Muscle of arm (tissue), 12 donors: ENCODE data around the gene HOXA5. TPM values are rescaled to one million over a fixed set of nuclear protein-coding genes. Genes with fewer than 3 reads are reported as not detected.
A peak's percentile ranks its signal among the peaks of the same experiment; 100 is the strongest.

Source experiments
- DNase-seq: peaks from one replicate; pipeline ENCODE4 v3.0.0-alpha.2; 2013
- polyA plus RNA-seq, 12 donors: library from polyadenylated mRNA; unstranded; fragments of 120-200 nt; gene quantifications; one replicate each; pipeline ENCODE4 v1.2.1, GENCODE V29; 2013; ENCODE audit not compliant: insufficient read length in 12 of 12

HOXA5 gene
- polyA plus RNA-seq, 12 donors, result 11.3 to 35.3 (median 17.6) TPM; not detected in 1

DNA sequence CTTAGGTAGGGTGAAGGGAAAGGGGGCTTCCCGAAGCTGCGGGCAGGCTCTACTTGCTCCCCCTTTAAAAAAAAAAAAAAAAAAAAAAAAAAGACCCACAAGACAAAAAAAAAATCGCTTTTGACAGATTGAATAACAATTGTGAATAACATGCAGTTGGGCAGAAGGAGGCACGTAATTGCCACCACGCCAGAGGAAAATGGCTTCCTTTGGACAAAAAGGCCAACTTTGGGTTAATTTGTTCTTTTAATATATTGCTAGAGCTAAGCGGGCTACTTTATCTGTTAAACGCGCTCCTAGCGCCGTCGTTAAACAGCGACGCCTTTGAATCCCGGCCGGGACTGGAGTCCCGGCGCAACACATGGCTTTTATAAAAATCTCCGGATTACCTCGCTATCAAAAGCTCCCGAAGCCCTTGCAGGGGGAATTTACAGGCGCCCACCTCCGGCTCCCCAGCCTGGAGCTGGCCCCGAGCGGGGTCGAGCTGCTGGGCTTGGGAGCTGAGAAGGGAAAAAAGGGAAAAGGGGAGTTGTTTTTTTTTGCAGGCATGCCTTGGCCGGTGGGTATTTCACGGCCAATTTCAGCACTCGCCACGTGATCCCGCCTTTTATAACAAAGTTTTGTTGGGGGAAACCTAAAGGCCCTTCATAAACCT is 40.3 kb upstream of the HOXA5 start:
- no peak for DNase-seq

DNA sequence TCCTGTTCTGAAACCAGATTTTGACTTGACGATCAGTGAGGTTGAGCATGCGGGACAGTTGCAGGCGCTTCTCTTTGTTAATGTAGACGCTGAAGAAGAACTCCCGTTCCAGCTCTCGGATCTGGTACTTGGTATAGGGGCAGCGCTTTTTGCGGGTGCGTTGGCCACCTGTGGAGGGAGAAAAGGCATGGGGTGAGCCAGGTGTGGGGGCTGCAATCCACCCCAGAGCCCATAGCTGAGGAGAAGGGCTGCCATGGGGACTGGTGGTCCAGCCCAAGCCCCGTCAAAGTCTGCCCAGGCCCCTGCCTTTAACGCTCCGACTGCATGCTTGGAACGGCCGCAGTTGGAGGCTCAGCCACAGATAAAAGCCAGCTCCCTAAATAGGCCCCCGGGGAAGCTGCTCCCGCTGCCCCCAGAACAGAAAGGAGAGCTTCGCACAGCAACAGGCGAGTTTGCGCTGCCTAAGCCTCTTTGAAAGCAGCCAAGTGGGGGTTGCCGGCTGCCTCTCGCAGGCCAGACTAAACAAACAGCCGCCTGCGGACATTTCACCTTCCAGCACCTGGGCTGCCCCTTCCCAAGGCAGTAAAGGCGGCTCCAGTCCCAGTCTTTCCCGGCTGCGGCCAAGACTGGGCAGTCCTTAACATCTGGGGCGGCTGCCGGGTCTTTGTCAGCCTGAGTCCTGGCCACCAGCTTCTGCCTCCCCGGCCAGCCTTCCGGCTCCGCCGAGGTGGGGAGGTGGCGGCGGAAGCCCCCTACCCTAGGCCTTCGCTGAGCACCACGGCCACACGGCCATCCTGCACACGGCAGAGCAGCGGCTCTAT is 39.6 kb upstream of the HOXA5 start:
- DNase-seq, result no peak

DNA sequence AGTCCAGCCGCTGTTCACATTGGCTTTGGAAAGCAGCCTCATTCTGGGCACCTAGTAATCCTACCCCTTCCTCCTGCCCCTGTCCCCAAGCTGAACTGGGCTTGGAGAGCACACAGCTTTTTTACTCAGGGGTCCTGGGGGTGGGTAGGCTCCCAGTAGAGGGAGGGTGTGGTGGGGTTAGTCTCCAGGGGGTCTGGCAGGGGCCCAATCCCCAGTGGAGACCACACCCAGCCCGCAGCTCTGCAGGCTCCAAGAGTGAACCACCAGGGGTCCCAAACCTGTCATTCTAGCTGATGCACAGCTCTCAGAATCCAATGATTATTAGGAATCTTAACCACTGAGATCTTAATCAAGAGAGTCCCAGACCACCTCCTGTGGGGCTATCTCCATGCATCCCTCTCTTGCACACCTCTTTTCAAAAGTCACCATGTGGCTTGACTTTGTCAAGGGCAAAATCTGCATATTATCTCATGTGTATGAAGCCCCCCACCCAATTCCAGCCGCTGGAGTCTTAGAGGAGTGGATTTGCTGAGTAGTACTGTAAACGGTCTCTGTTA is 38.9 kb upstream of the HOXA5 start:
- no peak for DNase-seq

DNA sequence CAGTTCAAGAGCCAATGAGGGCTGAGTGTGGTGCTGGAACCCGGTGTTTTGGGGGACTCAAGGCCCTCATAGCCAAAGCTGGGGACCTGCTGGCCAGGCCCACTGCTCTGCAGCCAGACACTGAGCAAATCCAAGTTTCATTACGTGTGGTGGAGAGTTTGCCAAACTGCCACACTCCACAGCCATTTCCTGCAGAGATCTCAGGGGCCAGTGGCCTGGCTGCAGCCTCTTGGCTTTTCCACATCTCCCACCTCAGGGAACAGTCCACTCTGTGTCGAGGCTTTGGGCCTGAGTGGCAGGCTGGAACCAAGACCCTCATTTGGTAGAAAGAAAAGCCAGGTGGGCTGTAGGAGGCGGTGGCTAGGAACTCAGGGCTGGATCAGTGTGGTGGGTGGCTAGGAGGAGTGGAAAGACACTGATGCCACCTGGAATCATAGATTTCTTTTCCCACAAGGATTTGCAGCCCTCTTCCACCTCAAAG is 38.4 kb upstream of the HOXA5 start:
- no peak for DNase-seq

DNA sequence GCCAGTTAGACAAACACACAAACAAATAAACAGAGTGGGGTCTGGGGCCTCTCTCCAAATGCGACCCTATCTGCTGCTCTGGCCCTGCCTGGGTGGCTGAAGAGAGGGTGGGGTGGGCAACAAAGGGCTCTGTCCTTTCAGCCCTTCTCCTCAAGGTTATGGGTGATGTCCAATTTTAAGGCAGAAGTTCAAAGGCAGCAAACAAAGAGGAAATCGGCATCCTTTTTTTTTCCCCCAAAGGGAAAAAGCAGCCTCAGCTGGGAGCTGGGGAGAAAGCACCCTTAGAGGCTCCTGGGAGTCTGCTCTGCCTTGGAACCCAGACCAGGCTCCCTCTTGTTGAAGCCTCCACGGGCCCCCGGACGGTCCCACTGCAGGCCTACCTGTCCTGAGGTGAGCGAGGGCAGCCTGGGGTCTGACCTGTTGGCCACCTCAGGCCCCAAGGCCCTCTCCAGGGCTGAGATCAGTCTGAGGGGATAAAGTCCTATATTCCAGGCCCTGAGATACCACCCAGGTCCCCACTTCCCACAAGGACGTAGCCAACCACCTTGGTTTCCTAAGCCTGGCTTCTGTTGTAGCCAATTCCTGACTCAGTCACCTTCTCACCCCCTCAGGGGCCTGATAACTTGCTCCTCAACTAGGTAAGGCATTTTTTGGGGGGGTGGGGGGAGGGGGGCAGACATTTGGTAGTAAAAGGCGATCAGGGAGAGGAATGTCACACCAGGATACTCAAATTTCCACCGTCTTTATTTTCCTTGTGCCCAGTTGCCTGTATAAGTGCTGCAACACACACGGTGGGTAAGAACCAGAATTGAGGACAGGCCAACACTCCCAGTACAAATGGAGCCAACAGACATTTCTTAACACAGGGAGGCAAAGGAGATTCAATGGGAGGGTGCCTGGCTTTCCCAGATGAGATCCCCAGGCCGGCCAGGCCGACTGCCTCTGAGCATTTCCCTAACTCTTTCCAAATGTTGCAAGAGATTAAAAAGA is 37.2 kb upstream of the HOXA5 start:
- no peak for DNase-seq

DNA sequence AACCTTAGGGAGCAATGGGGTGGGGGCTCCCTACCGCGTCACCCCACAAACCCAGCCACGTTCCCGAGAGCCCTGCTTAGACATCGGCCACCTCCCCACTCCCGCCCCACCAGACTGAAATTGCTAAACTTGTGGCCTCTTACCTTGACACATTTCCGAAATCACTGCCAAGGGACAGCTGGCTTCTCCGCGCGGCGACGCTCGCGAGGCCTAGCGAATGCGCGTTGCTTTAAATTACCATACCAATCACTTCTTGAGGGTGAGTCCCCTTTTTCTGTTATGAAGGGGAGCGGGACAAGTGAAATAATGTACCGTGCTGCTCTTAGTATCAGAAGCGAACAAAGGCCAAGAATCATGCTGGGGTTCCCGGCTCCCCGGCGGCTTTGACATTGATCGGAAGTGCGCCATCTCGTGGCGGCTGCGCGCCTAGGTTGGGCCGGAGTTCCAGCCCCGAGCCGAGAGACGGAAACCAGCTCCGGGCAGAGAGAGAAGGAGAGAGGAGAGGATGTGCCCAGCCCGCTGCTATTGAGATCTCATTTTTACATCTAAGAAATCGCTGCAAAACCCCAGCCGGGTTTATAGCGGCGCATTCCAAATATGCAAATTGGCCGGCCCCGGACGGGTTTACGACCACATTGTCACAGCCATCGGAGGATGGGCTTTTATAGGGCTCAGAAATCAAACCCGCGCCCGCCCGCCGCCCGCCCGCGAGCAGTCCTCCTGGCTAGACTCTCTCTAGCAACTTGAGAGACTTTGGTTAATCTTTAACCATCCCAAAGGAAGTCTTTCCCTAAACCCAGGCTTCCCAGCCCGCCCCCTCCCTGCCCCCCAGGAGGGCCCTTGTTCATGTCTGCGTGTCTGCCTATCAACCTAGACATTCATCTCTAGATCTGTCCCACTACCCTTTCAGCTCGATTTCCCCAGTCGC is 36.3 kb upstream of the HOXA5 start:
- DNase-seq, result peak; percentile 92

DNA sequence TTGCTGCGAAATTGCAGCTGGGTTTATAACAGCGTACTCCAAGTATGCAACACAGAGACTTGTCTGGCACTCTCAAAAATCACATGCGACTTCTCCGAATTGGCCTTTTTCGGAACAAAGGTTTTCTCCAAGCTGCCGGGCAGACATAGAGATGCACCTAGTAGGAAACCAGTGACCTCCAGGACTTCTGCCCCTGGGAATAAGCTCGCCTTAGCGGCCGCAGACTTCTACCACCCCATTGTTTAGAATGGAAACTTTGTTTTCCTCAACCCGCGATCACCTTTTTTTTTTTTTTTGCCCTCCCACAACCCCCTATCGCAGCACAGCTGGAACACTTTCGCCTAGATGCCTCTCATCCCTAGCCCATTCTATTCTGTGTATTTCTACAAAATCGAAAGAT is 35.5 kb upstream of the HOXA5 start:
- no peak for DNase-seq

DNA sequence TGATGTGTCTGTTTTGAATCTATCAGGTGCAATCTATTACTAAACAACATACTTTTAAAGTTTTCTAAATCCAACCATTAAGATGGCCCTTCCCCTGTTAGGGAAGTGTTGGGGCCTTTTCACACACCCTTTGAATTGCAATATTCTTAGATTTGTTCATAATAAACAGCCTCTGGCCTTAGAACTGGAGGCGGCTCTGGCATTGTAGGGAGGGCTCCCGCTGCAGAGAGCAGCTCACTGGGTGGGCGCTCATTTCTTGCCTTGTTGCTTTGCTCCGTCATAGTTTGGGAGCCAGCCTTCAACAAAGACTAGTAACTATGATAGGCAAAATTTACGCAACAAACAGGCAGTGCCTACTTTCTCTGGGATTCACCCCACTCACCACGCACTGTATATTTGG is 34.9 kb upstream of the HOXA5 start:
- DNase-seq, result no peak

DNA sequence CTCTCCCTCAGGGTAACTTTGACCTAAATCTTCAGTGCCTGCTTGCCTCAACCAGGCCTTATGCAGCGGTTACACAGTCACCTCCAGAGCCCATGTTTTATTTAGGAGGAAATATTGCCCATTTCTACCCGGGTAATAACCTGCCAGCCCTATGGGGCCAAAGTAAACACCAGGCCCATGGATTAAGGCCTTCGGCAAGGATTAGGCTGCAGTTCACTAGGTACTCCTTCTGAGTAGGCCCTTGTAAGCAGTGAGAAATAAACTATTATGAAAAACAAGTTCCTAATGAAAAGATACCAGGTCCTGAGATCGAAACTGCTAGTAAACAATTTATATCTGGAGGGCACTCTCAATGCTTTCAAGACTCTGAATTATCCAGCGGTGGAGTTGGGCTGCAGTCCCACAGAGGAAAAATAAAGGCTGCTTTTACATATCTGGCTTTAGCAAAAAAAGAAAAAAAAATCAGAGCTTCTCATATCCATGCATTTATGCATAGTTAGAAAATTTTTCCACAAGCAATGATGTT is 34.4 kb upstream of the HOXA5 start:
- DNase-seq, result no peak

DNA sequence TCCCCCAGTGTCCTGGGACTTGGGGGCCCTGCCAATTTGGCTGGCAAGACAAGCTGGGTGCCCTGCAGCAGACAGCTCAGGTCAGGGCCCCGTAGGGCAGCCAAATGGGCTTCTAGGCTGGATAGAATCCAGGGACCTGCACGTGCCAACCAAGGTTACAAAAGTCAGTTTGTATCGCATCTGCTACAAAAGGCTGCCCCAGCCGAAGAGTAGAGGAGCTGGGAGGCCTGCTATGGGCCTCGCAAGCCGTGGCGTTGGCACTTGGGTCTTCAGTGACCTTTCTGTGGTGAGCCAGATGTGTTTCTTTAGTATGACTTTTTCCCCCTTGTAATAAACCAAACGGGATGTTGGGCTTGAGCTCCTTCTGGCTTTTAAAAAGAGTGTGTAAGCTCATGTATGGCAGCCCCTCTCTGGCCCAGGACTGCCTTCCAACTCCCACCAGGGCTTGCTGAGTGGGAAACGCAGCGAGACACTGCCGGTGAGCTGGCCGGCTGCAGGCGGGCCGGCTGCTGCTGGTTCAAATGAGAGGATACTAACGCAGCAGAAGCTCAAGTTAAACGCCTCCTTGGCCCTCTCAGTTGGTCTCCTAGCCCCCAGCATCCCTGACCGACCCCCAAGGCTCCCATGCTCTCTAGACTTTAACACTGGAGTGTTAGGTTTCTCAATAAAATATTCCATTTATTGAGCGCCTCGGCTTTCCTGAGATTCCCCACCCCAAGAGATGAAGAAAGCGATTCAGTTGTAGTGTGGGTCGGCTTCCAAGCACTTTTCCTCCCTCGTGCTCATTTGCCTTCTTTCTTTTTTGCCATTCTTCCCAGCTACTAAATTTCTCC is 33.7 kb upstream of the HOXA5 start:
- no peak for DNase-seq

DNA sequence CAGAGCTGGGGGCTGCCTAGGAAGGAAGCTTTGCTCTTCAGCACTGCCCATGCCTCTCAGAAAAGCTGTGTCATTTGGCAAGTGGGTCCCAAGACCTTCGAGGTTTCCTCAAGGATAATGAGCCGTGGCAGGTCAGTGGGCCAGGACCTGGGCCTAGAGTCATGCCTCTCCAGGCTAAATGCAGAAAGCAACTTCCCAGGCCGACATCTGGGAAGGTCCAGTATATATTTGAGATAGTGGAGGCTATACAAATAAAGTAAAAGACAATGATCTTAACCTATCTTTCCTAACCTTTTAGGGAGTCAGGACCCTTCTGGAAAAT is 33.0 kb upstream of the HOXA5 start:
- DNase-seq, result no peak

DNA sequence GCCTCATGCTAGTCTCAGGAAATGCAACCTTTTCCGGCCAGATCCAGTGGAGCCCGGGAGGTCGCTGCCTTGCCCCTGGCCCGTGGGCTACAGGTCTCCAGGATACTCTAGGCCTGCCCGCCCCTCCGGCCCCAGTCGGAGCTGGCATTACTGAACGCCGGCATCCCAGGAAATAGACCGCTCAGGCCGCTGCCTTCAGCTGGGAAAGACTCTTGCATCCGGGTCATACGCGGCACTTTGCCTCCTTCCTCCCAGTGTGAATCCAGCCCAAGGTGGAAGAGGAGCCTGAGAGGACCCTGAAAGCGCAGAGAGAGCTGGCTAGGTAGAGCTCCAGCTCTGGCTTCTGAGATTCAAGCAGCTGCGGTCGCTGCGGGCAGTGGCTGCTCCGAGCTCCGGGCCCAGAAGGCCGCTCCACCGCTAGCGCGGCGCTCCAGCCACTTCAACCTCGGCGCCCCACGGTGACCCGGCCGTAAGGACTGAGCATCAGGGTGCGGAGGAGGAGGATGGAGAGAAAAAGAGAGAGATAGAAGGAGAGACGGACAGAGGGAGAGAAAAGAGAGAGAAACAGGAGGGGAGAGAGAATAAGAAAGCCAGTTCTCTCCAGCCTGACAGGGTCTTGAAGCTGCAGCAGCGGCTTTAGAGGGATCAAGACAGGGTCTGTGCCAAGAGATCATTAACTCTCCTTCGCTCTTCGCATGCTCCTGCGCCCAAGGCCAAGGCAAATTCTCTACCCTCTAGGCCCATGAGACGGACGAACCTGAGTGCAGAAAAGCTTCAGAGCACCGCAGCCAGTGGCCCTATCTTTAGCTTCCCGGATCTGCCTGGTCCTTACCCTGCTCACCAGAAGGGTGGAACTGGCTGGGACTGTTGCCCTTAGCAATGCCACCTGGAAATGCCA is 32.4 kb upstream of the HOXA5 start:
- no peak for DNase-seq

DNA sequence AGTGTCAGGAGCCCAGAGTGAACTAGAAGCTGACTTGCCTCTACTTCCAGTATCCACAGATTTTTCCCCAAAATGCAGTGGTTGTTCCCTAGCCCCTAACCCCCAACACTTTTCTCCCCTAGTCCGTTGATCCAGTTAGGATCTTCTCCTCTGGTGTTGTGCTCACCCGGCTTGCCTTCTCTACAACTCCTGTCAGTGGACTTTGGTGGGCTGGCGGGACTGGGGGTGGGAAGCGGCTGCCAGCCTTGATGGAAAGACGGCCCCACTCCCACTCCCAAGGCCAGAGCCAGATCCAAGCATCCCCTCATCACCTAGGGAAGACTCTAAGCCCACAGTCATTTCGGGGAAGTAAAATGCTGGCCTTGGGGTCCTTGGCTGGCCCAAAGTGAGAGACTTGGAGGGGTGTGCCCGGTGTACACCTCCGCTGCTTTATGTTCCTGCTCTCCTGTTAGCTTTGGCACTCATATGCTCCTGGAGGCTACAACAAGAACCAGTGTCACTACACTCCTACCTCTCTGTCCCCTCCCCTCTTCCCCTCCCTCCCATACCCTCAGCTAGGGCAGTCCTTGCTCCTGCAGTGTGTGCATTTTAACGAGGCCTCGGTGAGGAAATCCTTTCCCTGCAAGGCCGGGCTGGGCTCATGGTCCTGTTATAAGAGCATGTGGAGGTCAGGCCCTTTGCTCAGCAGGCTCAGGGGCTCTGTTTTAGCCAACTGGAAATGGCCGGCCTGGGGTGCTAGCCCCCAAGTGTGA is 31.6 kb upstream of the HOXA5 start:
- no peak for DNase-seq

DNA sequence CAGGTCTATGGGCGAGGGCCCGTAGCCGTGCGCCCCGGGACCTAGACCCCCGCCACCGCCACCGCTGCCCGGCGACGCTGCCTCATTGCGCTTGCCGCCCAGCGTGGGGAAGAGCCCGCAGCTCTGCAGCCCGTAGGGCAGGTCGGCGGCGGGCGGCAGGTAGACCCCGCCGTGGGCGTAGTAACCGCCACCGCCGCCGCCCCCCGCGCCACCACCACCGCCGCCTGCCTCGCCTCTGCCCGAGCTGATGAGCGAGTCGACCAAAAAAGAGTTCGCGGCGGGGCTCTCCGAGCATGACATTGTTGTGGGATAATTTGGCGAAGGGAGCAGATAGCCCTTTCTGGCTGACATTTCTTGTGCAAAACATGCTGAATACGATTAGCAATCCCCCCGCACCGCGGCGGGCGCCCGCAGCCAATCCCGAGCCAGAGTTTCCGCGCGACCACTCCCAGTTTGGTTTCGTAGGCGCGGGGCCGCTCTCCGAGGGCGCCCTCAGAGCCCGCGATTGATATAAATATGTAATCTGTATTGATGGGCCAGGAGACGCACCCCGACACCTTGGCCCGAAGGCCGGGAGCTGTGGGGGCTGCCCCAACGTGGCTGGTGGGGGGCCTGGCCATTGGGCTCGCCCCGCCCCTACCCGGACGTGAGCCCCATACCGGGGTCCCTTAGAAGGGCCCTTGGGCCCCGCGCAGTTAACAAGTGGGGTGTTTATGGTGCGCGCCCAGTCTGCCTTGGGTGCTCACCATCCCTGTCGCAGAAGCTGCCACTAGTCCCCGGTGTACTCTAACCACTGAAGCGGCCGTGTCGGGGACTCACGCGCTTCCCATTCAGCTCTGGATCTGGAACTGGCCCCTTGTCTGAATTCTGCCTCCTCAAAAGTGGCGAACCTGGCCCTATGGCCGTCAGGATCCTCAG is 30.7 kb upstream of the HOXA5 start, which contains the start of gene HOXA10:
Gene HOXA10, minus strand, starts transcription at position 365 of the 918 bp plus-strand sequence. Its CDS starts 14 bp downstream, at position 351.
- no peak for DNase-seq

DNA sequence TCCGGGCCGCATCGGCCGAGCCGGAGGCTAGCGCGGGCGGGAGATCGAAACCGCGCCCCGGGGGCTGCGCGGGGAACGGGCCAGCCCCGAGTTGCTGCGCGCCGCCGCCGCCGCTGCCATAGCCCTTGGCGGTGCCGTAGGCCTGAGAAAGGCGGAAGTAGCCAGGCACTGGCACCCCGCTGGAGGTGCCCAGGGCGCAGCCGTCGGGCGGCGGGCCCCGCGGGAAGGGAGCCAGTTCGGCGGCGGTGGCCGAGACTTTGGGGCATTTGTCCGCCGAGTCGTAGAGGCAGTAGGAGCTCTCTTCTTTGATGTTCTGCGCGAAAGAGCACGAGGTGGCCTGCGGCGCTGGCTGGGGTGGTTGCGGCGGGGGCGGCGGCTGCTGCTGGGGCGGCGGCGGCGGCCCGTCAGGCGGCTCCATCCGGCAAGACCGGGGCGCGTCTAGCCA is 30.1 kb upstream of the HOXA5 start:
- no peak for DNase-seq

DNA sequence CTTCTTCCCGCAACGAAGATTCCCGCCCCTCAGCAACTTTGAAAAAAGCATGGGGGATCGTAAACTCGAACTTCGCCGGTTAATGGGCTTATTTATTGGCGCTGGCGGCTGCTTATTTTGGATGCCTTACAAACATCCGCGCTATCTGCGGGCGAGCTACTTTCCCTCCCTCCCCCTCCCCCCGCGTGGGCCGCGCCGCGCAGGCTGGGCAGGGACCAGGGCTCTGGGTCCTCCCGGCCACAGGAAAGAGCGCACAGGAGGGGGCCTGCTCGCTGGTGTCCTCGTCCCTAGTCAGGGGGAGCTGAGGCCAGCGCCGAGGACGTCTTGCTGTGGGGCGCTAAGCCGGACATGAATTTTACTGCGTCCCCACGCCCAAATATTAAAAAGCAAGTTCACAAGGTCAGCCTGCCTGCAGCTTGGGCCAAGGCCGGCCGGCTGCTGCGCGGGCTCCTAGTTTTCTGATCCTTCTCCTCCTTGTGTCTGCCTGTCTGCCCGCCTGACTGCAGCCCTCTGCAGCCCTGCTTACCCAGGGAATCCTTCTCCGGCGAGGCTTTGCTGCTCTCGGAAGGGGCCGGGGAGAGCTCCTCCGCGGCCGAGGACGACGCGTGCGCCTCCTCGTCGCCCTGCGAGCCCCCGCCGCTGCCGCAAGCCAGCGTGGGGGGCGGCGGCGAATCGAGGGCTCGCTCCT is 29.5 kb upstream of the HOXA5 start:
- DNase-seq, result no peak
